PC-3 (cell line): ENCODE data around the gene MYO16.

ENCODE experiments used
- CTCF ChIP-seq: fragments of 300-600 bp; sonication (generic); conservative IDR thresholded peaks from 2 replicates; pipeline ENCODE4 v1.5.1; 2017; ENCODE audit warnings: antibody characterized with exemption, low read depth, mild to moderate bottlenecking, low read length
- EZH2 ChIP-seq: fragments of 300-600 bp; sonication (generic); IDR thresholded peaks from one replicate; pipeline ENCODE4 v1.6.1; 2017; ENCODE audit warnings: antibody characterized with exemption, mild to moderate bottlenecking, low read length; ENCODE audit not compliant: unreplicated experiment
- EZH2phosphoT487 ChIP-seq: fragments of 300-600 bp; sonication (generic); IDR thresholded peaks from 2 replicates; pipeline ENCODE4 v1.6.1; 2018; ENCODE audit warnings: mild to moderate bottlenecking, antibody characterized with exemption, low read length, borderline replicate concordance

GRCh38 chr13:108859197-108860012, 230.0 kb downstream of the MYO16 start:
- no peak for TF ChIP-seq CTCF
- TF ChIP-seq EZH2 = no peak
- TF ChIP-seq EZH2phosphoT487 = no peak
